ENCODE data around the gene CD209. TPM values are rescaled to one million over a fixed set of nuclear protein-coding genes. Genes with fewer than 3 reads are reported as not detected.
A peak's percentile ranks its signal among the peaks of the same experiment; 100 is the strongest.

Gene CD209
- total RNA-seq, 2 donors from 2014 or later = not detected

DNA sequence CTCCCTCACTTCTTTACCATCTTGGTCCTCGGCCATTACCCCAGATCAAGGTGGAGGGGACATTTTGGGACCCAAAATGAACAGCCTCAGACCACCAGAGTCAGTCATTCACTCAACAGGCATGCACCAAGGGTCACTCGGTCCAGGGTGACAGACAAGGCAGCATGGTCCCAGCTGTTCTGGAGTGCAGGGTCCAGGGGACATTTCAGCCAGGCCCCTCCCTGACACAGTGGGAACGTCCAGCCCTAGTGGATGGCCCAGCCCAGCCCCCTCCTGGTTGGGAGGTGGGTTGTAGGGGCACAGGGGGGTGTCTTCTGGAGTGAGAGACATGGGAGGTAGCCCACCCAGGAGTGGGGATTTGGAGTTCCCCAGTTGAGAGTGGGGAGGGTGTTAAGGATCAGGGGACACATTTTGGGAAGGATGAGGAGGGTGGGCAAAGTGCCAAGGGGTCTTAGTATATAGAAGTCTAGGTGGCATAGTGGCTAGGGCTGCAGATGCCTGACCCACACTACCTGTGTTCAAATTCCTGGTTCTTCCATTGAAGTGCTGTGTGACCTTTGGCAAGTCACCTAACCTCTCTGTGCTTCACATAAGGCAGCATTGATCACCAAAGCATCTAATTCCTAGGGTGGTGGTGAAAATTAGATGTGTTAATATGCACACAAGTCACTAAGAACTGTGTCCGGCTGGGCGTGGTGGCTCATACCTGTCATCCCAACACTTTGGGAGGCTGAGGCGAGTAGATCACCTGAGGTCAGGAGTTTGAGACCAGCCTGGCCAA lies 42.9 kb downstream of the CD209 start:
- H3K4me1 Mint-ChIP-seq (ENCODE audit: low read depth) = peaks cover 49% of the 10 kb centered on the region
- H3K4me3 Mint-ChIP-seq = no peak overlapping the region
- no peak for ATAC-seq (replicated peaks in 1 of 2)
- H3K9me3 Mint-ChIP-seq = no peaks in the 10 kb centered on the region
- H3K27ac Mint-ChIP-seq = no peak overlapping the region
- peaks cover 8% of the 10 kb centered on the region for H3K27me3 Mint-ChIP-seq (ENCODE audit: low read depth)
- DNase-seq = no peak
- no peaks in the 10 kb centered on the region for H3K36me3 Mint-ChIP-seq (ENCODE audit: insufficient read depth in 2 of 2)

DNA sequence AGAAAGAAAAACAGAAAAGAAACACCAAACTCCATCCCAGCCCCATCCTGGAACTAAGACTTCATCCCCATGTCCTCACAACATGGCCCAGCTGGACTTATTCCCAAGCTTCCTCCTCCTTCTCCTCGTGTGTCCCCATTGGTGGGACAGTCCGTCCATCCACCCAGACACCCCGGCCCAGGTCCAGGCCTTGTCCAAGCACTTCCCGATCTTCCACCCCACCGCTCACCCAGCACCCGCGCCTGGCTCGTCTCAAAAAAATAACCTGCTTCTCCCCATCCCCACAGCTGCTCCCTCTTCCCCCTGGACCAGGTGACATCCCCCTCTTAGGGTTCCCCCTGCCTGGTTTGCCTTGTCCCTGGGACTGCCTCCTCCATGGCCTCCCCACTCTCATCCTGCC lies 44.0 kb downstream of the CD209 start:
- ATAC-seq (replicated peaks in 1 of 2) (no peak), DNase-seq (no peak)
- Mint-ChIP-seq H3K27me3 (ENCODE audit: low read depth) (peaks cover 5% of the 10 kb centered on the region), H3K4me3 (no peak overlapping the region), H3K27ac (no peak overlapping the region), H3K9me3 (no peaks in the 10 kb centered on the region), H3K36me3 (ENCODE audit: insufficient read depth in 2 of 2) (no peaks in the 10 kb centered on the region), H3K4me1 (ENCODE audit: low read depth) (peaks cover 60% of the 10 kb centered on the region)

DNA sequence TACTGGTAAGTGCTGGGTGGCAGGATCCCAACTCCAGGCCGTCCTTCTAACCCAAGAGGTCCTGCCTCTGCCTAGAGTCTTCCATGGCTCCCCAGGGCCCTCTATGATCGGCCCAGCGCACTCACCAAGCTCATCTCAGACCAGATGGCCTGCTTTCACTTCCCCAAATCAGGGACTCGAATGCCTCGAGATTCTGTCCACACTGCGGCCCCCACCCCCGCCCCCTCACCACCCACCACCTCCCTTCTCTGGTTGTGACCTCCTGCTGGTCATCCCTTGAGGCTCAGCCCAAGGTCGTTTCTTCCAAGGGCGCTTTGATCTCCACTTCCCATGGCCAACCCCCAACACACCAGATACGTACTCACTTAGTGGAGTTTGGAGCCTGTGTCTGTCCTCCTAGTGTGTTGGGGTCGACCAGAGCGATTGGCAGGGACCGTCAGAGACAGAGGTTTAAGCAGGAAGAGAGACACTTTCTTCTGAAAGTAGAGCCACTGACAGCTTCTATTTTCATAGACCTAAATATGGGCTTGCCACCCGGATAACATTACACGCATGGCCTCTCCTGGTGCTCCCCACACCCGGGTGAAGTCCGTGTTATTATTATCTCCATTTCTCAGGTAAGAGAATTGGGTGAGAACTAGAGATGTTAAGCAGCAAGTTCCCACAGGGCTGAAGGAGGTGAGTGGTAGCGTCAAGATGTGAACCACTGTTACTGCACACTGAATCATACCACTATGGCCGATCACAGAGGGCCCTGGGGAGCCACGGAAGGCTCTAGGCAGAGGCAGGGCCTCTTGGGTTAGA lies 45.5 kb downstream of the CD209 start, which contains the start of gene FCER2:
Gene FCER2, minus strand, starts transcription at position 478 of the 804 bp plus-strand sequence. CDS start 2,371 bp downstream, outside the sequence.
- Mint-ChIP-seq H3K4me3 (no peak within 1 kb of the TSS), H3K9me3 (no peaks in the 10 kb centered on the region), H3K27ac (no peak within 1 kb of the TSS), H3K36me3 (ENCODE audit: insufficient read depth in 2 of 2) (no peaks in the 10 kb centered on the region), H3K4me1 (ENCODE audit: low read depth) (peaks cover 59% of the 10 kb centered on the region), H3K27me3 (ENCODE audit: low read depth) (peaks cover 5% of the 10 kb centered on the region)
- ATAC-seq (replicated peaks in 1 of 2) (no peak), DNase-seq (no peak)

DNA sequence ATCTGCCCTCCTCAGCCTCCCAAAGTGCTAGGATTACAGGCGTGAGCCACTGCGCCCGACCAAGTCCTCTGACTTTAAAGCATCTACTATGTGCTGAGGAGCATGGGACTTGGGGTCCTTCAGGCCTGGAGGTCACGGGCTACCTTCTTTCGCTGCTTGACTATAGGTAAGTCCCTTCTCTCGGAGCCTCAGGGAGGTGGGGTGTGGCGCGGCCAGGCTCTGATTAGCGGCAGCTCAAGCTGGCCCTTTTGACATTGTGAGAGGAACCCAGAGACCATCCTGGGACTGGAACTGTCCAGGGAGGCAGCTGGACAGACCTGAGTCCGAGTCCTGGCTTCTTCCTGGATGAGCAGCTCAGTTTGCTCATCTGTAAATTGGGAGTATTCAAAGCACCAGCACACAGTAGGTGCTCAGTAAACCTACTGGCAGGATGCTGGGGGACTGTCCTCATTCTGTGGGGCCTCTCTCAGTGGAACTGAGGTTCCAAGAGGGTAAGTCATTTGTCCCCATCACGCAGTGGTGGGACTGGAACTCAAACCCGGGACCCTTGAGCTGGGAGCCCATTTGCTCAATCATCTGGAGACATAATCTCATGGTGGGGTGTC lies 46.2 kb downstream of the CD209 start:
- Mint-ChIP-seq H3K4me1 (ENCODE audit: low read depth) (peaks cover 52% of the 10 kb centered on the region), H3K4me3 (no peak overlapping the region), H3K36me3 (ENCODE audit: insufficient read depth in 2 of 2) (no peaks in the 10 kb centered on the region), H3K27ac (no peak overlapping the region), H3K9me3 (no peaks in the 10 kb centered on the region), H3K27me3 (ENCODE audit: low read depth) (peaks cover 10% of the 10 kb centered on the region)
- DNase-seq = no peak
- no peak for ATAC-seq (replicated peaks in 1 of 2)

DNA sequence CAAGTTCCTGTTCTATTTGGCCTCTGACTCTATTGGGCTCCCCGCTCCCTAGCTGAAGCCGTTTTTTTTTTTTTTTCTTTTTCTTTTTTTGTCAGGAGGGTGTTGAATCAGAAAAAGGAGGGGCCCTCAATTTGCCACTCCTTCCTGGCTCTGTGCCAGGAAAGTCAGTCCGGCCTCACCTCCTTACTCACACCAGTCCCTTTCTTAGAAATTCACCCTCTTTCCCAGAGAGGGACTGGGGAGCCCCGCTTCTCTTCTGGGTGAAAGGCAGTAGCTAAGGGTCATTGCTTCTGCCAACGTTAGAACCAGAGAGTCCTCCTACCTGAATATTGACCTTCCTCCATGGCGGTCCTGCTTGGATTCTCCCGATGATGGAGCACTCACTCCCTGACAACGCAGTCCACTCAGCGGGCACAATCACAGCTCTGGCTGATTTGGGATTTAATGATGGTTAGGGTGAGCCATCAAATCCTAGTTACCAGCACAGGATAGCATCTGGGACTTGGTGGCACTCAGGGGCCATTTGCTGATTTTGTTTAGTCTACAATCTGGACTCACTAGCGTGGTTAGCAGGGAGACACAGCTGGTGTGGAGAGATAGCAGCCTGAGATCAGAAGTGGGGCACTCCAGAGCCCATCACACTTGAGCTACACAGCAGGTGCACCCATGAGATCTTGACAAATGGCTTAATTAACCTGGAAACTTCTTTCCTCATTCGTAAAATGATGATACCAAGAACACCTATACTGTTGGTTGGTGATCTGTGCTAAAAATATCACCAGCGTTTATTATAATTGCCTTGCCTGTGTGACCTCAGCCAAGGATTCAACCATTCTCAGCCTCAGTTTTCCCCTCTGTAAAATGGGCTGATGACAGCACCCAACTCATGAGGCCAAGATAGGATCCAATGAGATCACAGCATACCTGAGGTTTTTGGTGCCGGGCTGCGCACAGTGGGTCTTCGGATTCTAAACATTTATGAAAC lies 47.6 kb downstream of the CD209 start:
- Mint-ChIP-seq H3K27ac (peak overlapping the region; percentile 73), H3K9me3 (no peaks in the 10 kb centered on the region), H3K4me3 (peak overlapping the region; percentile 68 to 80), H3K36me3 (ENCODE audit: insufficient read depth in 2 of 2) (no peaks in the 10 kb centered on the region), H3K27me3 (ENCODE audit: low read depth) (peaks cover 10% of the 10 kb centered on the region), H3K4me1 (ENCODE audit: low read depth) (peaks cover 38% of the 10 kb centered on the region)
- DNase-seq (peak; percentile 79 to 80), ATAC-seq (replicated peaks in 1 of 2) (peak; percentile 94 to 97)

DNA sequence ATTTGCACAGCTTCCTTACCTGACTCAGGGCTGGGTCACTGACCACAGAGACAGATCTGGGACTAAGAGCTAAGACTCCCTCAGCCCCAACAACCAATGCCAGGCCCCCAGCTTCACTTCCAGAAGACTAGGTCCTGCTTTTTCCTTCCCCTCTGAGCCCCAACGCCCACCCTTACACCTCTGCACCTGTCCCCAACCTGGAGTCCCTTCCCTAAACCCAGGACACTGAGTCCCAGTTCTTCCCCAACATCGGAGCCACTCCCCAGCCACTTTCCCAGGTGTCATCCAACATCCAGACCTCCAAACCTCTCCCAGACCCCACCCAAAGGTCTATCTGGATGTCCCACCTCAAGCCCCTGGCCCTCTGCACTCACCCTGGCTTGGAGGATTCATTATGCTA lies 48.3 kb downstream of the CD209 start:
- Mint-ChIP-seq H3K9me3 (no peaks in the 10 kb centered on the region), H3K4me1 (ENCODE audit: low read depth) (peaks cover 33% of the 10 kb centered on the region), H3K27me3 (ENCODE audit: low read depth) (peaks cover 10% of the 10 kb centered on the region), H3K4me3 (peak overlapping the region; percentile 68 to 80), H3K27ac (peak overlapping the region; percentile 73), H3K36me3 (ENCODE audit: insufficient read depth in 2 of 2) (no peaks in the 10 kb centered on the region)
- DNase-seq = no peak
- ATAC-seq (replicated peaks in 1 of 2) = peak; percentile 2 to 15

DNA sequence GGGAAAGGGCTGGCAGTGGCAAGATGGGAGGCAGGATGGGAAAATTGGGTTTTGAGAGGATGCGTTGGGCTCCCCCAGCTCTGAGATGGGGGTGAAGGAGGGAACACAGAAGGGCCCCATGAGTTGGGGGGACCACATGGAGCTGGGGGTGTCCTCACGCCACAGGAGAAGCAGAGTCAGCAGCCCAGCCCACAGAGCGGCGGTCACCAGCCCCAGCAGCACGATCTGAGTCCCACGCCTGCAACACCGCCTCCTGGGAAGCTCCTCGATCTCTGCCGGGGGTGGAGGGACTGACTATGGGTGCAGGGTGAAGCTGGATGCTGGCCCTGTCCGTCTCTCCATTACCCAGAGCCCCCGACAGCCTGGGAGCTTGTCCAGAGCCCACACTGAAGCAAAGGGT lies 48.8 kb downstream of the CD209 start:
- Mint-ChIP-seq H3K4me1 (ENCODE audit: low read depth) (peaks cover 29% of the 10 kb centered on the region), H3K9me3 (no peaks in the 10 kb centered on the region), H3K4me3 (peak overlapping the region in 1 of 2 donors; percentile 80), H3K27me3 (ENCODE audit: low read depth) (peaks cover 10% of the 10 kb centered on the region), H3K27ac (no peak overlapping the region), H3K36me3 (ENCODE audit: insufficient read depth in 2 of 2) (no peaks in the 10 kb centered on the region)
- no peak for DNase-seq
- ATAC-seq (replicated peaks in 1 of 2) = no peak

DNA sequence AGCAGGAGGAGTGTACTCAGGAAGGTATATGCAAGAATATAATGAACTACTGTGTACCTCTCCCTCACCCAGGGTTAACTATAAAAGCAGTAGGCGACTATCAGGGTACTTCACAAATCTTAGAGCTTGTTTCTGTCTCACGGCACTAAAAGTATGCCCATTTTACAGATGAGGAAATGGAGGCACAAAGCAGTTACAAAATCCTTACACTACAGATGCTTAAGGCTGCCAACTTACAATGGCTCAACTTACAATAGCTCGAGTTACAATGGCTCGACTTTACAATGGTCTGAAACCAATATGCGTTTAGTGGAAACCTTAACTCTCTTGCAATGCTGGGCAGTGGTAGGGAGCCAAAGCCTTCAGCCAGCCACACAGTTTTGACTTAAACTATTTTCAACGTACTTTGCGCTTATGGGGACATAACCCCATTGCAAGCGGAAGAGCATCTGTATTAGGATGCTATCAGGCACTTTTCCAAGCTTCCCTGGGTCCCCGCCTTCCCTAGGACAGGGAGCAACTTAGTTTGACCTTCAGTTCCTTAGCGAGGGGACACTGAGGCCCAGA lies 49.5 kb downstream of the CD209 start:
- Mint-ChIP-seq H3K27ac (no peak overlapping the region), H3K9me3 (no peaks in the 10 kb centered on the region), H3K36me3 (ENCODE audit: insufficient read depth in 2 of 2) (no peaks in the 10 kb centered on the region), H3K4me1 (ENCODE audit: low read depth) (peaks cover 26% of the 10 kb centered on the region), H3K27me3 (ENCODE audit: low read depth) (peaks cover 10% of the 10 kb centered on the region), H3K4me3 (no peak overlapping the region)
- ATAC-seq (replicated peaks in 1 of 2) (no peak), DNase-seq (no peak)

DNA sequence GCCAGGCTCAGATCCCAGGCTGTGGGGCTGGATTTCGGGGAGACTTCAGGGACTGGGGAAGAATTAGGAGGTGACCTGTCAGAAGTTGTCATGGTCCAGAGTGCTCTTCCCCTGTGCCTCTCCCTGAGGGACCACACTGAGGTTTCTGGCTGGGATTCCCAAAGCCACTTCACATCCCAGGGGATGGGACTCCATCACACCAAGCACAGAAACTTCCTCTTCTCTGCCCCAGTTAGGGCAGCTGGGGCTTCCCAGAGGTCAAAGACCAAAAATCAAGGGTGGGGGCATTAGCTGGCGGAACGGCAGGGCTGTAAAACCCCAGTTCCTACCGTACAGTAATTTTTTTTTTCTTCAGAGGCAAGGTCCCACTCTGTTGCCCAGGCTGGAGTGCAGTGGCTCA lies 52.8 kb downstream of the CD209 start:
- H3K27ac Mint-ChIP-seq = no peak overlapping the region
- no peaks in the 10 kb centered on the region for H3K36me3 Mint-ChIP-seq (ENCODE audit: insufficient read depth in 2 of 2)
- no peaks in the 10 kb centered on the region for H3K9me3 Mint-ChIP-seq
- H3K4me1 Mint-ChIP-seq (ENCODE audit: low read depth) = peaks cover 13% of the 10 kb centered on the region
- DNase-seq = no peak
- no peak for ATAC-seq (replicated peaks in 1 of 2)
- no peak overlapping the region for H3K4me3 Mint-ChIP-seq
- H3K27me3 Mint-ChIP-seq (ENCODE audit: low read depth) = peaks cover 6% of the 10 kb centered on the region

DNA sequence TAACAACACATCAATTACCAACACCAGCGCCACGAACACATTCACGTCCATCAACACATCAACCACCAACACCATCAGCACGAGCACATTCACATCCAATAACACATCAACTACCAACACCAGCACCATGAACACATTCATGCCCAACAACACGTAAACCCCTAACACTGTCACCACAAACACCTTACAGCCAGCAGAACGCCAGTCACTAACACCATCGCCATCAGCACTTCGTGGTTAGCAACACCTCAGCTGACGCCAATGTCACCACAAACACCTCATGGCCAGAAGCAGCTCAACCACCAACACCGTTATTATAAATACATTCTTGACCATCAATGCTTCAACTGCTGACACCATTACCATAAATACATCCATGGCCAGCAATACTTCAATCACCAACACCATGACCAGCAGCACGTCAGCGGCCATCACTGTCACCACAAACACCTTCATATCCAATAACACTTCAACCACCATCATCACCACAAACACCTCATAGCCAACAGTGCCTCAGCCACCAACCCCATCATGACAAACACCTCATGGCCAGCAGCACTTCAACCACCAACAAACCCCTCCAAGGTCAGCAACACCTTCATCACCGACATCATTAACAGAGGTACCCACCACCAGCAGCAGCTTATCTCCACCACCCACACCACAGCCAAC lies 54.8 kb downstream of the CD209 start:
- Mint-ChIP-seq H3K4me3 (no peak overlapping the region), H3K36me3 (ENCODE audit: insufficient read depth in 2 of 2) (no peaks in the 10 kb centered on the region), H3K9me3 (no peaks in the 10 kb centered on the region), H3K27ac (no peak overlapping the region), H3K27me3 (ENCODE audit: low read depth) (peaks cover 6% of the 10 kb centered on the region), H3K4me1 (ENCODE audit: low read depth) (no peaks in the 10 kb centered on the region)
- ATAC-seq (replicated peaks in 1 of 2) = peak; percentile 37 to 42
- peak in 1 of 2 donors; percentile 21 for DNase-seq

DNA sequence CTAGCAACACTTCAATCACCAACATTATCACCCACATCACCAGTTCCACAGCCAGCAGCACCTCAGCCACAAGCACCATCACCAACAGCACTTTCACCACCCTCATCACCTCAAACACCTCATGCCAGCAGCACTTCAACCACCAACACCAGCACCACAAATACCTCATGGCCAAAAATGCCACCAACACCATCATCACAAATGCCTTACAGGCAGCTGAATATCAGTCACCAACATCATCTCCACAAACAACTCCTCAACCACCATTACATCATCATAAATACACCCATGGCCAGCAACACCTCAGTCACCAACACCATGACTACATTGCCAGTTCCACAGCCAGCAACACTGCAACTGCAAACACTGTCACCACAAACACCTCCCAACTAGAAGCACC lies 55.8 kb downstream of the CD209 start:
- peaks cover 2% of the 10 kb centered on the region for H3K27me3 Mint-ChIP-seq (ENCODE audit: low read depth)
- peak in 1 of 2 donors; percentile 57 for DNase-seq
- H3K4me3 Mint-ChIP-seq = no peak overlapping the region
- H3K4me1 Mint-ChIP-seq (ENCODE audit: low read depth) = no peaks in the 10 kb centered on the region
- no peak overlapping the region for H3K27ac Mint-ChIP-seq
- H3K9me3 Mint-ChIP-seq = no peaks in the 10 kb centered on the region
- peak; percentile 64 to 75 for ATAC-seq (replicated peaks in 1 of 2)
- H3K36me3 Mint-ChIP-seq (ENCODE audit: insufficient read depth in 2 of 2) = no peaks in the 10 kb centered on the region

All from activated T-cell treated with anti-CD3 and anti-CD28 coated beads, Interleukin-2, amount 50 U/mL, for 72 hours (primary cell).